GM23338 (cell line): ENCODE results near the gene C16orf82.

Source experiments
- CREB1 ChIP-seq: fragments of 250-450 bp; sonication (Bioruptor Pico); IDR thresholded peaks from 2 replicates; pipeline ENCODE4 v1.5.0; 2020; ENCODE audit warnings: low read depth, mild to moderate bottlenecking, moderate library complexity
- CTCF ChIP-seq, 2 experiments: fragments of 200-600 bp in 1 of 2; sonication (generic) in 1 of 2; conservative IDR thresholded peaks; 2 replicates each; pipeline versions ENCODE4 v1.5.1 to v1.6.1; 2016 to 2017; ENCODE audit warnings: antibody characterized with exemption in 2 of 2, low read depth in 2 of 2, mild to moderate bottlenecking in 2 of 2, moderate library complexity in 1 of 2
- ETS1 ChIP-seq: IDR thresholded peaks from 2 replicates; pipeline ENCODE4 v1.6.1; 2016; ENCODE audit warnings: antibody characterized with exemption
- EZH2 ChIP-seq: fragments of 200-600 bp; sonication (generic); IDR thresholded peaks from one replicate; pipeline ENCODE4 v1.8.0; 2017; ENCODE audit warnings: antibody characterized with exemption, mild to moderate bottlenecking, low read depth; ENCODE audit not compliant: unreplicated experiment
- EZH2phosphoT487 ChIP-seq: fragments of 200-600 bp; sonication (generic); IDR thresholded peaks from one replicate; pipeline ENCODE4 v1.8.1; 2018; ENCODE audit warnings: antibody characterized with exemption; ENCODE audit not compliant: unreplicated experiment
- JUNB ChIP-seq: IDR thresholded peaks from one replicate; pipeline ENCODE4 v1.6.1; 2016; ENCODE audit warnings: antibody characterized with exemption; ENCODE audit not compliant: unreplicated experiment
- NANOG ChIP-seq: IDR thresholded peaks from 2 replicates; pipeline ENCODE4 v1.6.1; 2016; ENCODE audit warnings: antibody characterized with exemption, borderline replicate concordance
- POLR2AphosphoS5 ChIP-seq: IDR thresholded peaks from 2 replicates; pipeline ENCODE4 v1.6.1; 2016; ENCODE audit warnings: antibody characterized with exemption, low read depth
- STAT1 ChIP-seq: IDR thresholded peaks from one replicate; pipeline ENCODE4 v1.6.1; 2016; ENCODE audit warnings: antibody characterized with exemption; ENCODE audit not compliant: unreplicated experiment
- ZNF114 ChIP-seq: fragments of 250-450 bp; sonication (Bioruptor Pico); IDR thresholded peaks from 2 replicates; pipeline ENCODE4 v1.5.0; 2020; ENCODE audit warnings: mild to moderate bottlenecking, moderate library complexity
- ZNF331 ChIP-seq: fragments of 250-450 bp; sonication (Bioruptor Pico); IDR thresholded peaks from 2 replicates; pipeline ENCODE4 v1.5.0; 2020; ENCODE audit warnings: low read depth, mild to moderate bottlenecking, moderate library complexity
- TF ChIP-seq, protein P1 (sequence below): IDR thresholded peaks from one replicate; pipeline ENCODE4 v1.6.1; 2018; ENCODE audit warnings: antibody characterized with exemption; ENCODE audit not compliant: unreplicated experiment

GRCh38 chr16:27029525-27029924, 37.2 kb upstream of the C16orf82 start:
- TF ChIP-seq CTCF (conservative IDR thresholded peaks at IDR 0.05; ENCODE audit: low read depth in 2 of 2), result no peak
- TF ChIP-seq POLR2AphosphoS5, result no peak
- TF ChIP-seq ZNF331, result no peak
- TF ChIP-seq, protein P1, sequence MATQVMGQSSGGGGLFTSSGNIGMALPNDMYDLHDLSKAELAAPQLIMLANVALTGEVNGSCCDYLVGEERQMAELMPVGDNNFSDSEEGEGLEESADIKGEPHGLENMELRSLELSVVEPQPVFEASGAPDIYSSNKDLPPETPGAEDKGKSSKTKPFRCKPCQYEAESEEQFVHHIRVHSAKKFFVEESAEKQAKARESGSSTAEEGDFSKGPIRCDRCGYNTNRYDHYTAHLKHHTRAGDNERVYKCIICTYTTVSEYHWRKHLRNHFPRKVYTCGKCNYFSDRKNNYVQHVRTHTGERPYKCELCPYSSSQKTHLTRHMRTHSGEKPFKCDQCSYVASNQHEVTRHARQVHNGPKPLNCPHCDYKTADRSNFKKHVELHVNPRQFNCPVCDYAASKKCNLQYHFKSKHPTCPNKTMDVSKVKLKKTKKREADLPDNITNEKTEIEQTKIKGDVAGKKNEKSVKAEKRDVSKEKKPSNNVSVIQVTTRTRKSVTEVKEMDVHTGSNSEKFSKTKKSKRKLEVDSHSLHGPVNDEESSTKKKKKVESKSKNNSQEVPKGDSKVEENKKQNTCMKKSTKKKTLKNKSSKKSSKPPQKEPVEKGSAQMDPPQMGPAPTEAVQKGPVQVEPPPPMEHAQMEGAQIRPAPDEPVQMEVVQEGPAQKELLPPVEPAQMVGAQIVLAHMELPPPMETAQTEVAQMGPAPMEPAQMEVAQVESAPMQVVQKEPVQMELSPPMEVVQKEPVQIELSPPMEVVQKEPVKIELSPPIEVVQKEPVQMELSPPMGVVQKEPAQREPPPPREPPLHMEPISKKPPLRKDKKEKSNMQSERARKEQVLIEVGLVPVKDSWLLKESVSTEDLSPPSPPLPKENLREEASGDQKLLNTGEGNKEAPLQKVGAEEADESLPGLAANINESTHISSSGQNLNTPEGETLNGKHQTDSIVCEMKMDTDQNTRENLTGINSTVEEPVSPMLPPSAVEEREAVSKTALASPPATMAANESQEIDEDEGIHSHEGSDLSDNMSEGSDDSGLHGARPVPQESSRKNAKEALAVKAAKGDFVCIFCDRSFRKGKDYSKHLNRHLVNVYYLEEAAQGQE, result no peak
- TF ChIP-seq EZH2, result no peak
- TF ChIP-seq EZH2phosphoT487, result no peak
- no peak for TF ChIP-seq ZNF114 (CRISPR knock-in tag)
- TF ChIP-seq ETS1, result no peak
- no peak for TF ChIP-seq CREB1 (CRISPR knock-in tag)
- no peak for TF ChIP-seq JUNB
- TF ChIP-seq NANOG, result no peak
- TF ChIP-seq STAT1, result no peak
